SK-N-SH treated with all-trans-retinoic acid at 6 μM for 48 hours (cell line): ENCODE data around the gene ALG12.

Source experiments
- ATAC-seq: fragments of 200-7000 bp; cut with Tn5 transposase; 3 replicates; pipeline ENCODE4 v1.9.1; 2020; ENCODE audit warnings: mild to moderate bottlenecking, moderate library complexity
- BACH2 ChIP-seq: fragments of 250-450 bp; sonication (Bioruptor Pico); IDR thresholded peaks from 2 replicates; pipeline ENCODE4 v1.9.0; 2021; ENCODE audit warnings: mild to moderate bottlenecking, borderline replicate concordance
- CREB5 ChIP-seq: fragments of 250-450 bp; sonication (Bioruptor Pico); IDR thresholded peaks from 2 replicates; pipeline ENCODE4 v1.5.1; 2020; ENCODE audit warnings: low read depth, mild to moderate bottlenecking, moderate library complexity
- CSDC2 ChIP-seq: fragments of 250-450 bp; sonication (Bioruptor Pico); IDR thresholded peaks from 2 replicates; pipeline ENCODE4 v1.5.0; 2020; ENCODE audit warnings: mild to moderate bottlenecking, moderate library complexity
- ESRRG ChIP-seq: fragments of 250-450 bp; sonication (Bioruptor Pico); IDR thresholded peaks from 2 replicates; pipeline ENCODE4 v1.6.1; 2021; ENCODE audit warnings: mild to moderate bottlenecking
- GLIS3 ChIP-seq: fragments of 250-450 bp; sonication (Bioruptor Pico); IDR thresholded peaks from 2 replicates; pipeline ENCODE4 v1.5.0; 2020; ENCODE audit warnings: mild to moderate bottlenecking, moderate library complexity
- ISL1 ChIP-seq: fragments of 250-450 bp; sonication (Bioruptor Pico); IDR thresholded peaks from 2 replicates; pipeline ENCODE4 v2.1.2; 2022; ENCODE audit warnings: mild to moderate bottlenecking, moderate library complexity
- OSR1 ChIP-seq: fragments of 250-450 bp; sonication (Bioruptor Pico); IDR thresholded peaks from 2 replicates; pipeline ENCODE4 v1.8.0; 2022; ENCODE audit warnings: moderate library complexity, mild to moderate bottlenecking, inconsistent platforms
- POU6F1 ChIP-seq: fragments of 250-450 bp; sonication (Bioruptor Pico); IDR thresholded peaks from 2 replicates; pipeline ENCODE4 v1.8.0; 2021; ENCODE audit warnings: low read depth, mild to moderate bottlenecking, moderate library complexity, borderline replicate concordance
- RARB ChIP-seq: fragments of 250-450 bp; sonication (Bioruptor Pico); IDR thresholded peaks from 2 replicates; pipeline ENCODE4 v1.8.0; 2021; ENCODE audit warnings: mild to moderate bottlenecking, moderate library complexity
- TCF4 ChIP-seq: fragments of 250-450 bp; sonication (Bioruptor Pico); IDR thresholded peaks from 2 replicates; pipeline ENCODE4 v1.8.0; 2021; ENCODE audit warnings: mild to moderate bottlenecking, moderate library complexity, borderline replicate concordance
- TOX ChIP-seq: fragments of 250-450 bp; sonication (Bioruptor Pico); IDR thresholded peaks from 2 replicates; pipeline ENCODE4 v1.8.0; 2021; ENCODE audit warnings: mild to moderate bottlenecking, moderate library complexity, borderline replicate concordance
- ZC3H10 ChIP-seq: fragments of 250-450 bp; sonication (Bioruptor Pico); IDR thresholded peaks from 2 replicates; pipeline ENCODE4 v1.5.1; 2021; ENCODE audit warnings: mild to moderate bottlenecking, moderate library complexity
- ZFP3 ChIP-seq: fragments of 250-450 bp; sonication (Bioruptor Pico); IDR thresholded peaks from 2 replicates; pipeline ENCODE4 v1.5.0; 2020; ENCODE audit warnings: mild to moderate bottlenecking, moderate library complexity
- ZFP30 ChIP-seq: fragments of 450-650 bp; formaldehyde crosslinking; IDR thresholded peaks from 2 replicates; pipeline ENCODE4 v1.5.0; 2022; ENCODE audit warnings: mild to moderate bottlenecking, moderate library complexity
- ZNF565 ChIP-seq: fragments of 450-650 bp; formaldehyde crosslinking; conservative IDR thresholded peaks from 2 replicates; pipeline ENCODE4 v1.5.0; 2020; ENCODE audit warnings: low read depth, mild to moderate bottlenecking, moderate library complexity
- ZNF8 ChIP-seq: fragments of 450-650 bp; formaldehyde crosslinking; IDR thresholded peaks from 2 replicates; pipeline ENCODE4 v1.5.0; 2020; ENCODE audit warnings: mild to moderate bottlenecking, moderate library complexity
- TF ChIP-seq, protein P1 (sequence below): fragments of 250-450 bp; sonication (Bioruptor Pico); IDR thresholded peaks from 2 replicates; pipeline ENCODE4 v1.5.1; 2021; ENCODE audit warnings: mild to moderate bottlenecking, moderate library complexity

The ALG12 gene

GRCh38 chr22:49963647-49964026 lies 45.4 kb upstream of the ALG12 start:
- no peak for ATAC-seq

DNA sequence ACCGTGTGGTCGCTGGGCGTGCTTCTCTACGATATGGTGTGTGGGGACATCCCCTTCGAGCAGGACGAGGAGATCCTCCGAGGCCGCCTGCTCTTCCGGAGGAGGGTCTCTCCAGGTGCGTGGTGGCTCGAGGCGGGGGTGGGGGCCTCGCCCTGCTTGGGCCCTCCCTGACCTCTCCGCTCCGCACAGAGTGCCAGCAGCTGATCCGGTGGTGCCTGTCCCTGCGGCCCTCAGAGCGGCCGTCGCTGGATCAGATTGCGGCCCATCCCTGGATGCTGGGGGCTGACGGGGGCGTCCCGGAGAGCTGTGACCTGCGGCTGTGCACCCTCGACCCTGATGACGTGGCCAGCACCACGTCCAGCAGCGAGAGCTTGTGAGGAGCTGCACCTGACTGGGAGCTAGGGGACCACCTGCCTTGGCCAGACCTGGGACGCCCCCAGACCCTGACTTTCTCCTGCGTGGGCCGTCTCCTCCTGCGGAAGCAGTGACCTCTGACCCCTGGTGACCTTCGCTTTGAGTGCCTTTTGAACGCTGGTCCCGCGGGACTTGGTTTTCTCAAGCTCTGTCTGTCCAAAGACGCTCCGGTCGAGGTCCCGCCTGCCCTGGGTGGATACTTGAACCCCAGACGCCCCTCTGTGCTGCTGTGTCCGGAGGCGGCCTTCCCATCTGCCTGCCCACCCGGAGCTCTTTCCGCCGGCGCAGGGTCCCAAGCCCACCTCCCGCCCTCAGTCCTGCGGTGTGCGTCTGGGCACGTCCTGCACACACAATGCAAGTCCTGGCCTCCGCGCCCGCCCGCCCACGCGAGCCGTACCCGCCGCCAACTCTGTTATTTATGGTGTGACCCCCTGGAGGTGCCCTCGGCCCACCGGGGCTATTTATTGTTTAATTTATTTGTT lies 44.8 kb upstream of the ALG12 start:
- TF ChIP-seq CREB5 (CRISPR knock-in tag) (no peak), ZFP3 (no peak), ZNF8 (no peak), ZC3H10 (no peak), POU6F1 (CRISPR knock-in tag) (no peak), CSDC2 (CRISPR knock-in tag) (no peak), BACH2 (CRISPR knock-in tag) (no peak), ISL1 (no peak), OSR1 (no peak)
- no peak for ATAC-seq

More at GRCh38 chr22:49963647-49964026, 45.4 kb upstream of the ALG12 start:
- TF ChIP-seq ZNF565 (CRISPR knock-in tag) (no peak), POU6F1 (CRISPR knock-in tag) (no peak), ISL1 (no peak), ZC3H10 (no peak), CREB5 (CRISPR knock-in tag) (no peak), ZFP30 (CRISPR knock-in tag) (no peak), ZNF8 (no peak), GLIS3 (CRISPR knock-in tag) (no peak), OSR1 (no peak)

DNA sequence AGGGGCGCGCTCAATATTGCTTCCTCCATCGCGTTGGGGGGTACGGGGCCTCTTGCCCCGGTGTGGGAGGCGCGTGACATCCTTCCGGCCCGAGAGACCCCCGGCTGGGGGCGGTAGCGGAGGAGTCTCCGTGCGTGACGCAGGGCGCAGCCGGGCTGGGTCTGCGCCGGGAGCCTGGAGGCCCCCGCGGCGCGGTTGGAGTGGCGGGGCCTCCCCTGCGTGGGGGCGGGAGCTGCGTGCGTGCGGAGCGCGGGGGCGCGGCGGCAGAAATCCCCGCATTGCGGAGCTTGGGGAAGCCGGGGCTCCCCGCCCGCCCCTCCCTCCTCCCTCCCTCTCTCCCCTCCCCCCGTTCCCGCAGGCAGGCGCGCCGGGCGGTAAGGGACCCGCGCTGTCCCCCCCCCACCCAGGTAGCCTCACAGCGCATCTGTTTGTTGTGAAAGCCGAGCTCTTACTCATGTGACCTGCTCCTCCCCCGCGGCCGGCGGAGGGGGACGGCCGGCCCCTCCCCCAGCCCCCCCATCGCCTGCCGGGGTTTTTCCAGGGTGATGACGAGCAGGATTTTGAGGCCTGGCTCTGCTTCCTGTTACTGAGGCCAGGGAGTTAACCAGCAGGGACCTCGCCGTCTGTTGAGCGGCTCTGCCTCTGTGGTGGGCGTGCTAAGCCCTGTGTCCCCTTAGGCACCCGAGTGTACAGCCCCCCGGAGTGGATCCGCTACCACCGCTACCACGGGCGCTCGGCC lies 43.9 kb upstream of the ALG12 start:
- ATAC-seq = peak; percentile 13
- TF ChIP-seq ESRRG (CRISPR knock-in tag) (no peak), TCF4 (CRISPR knock-in tag) (no peak), ZNF565 (CRISPR knock-in tag) (no peak), POU6F1 (CRISPR knock-in tag) (no peak), ZNF8 (no peak), GLIS3 (CRISPR knock-in tag) (no peak), ZFP3 (no peak)
- TF ChIP-seq, protein P1, sequence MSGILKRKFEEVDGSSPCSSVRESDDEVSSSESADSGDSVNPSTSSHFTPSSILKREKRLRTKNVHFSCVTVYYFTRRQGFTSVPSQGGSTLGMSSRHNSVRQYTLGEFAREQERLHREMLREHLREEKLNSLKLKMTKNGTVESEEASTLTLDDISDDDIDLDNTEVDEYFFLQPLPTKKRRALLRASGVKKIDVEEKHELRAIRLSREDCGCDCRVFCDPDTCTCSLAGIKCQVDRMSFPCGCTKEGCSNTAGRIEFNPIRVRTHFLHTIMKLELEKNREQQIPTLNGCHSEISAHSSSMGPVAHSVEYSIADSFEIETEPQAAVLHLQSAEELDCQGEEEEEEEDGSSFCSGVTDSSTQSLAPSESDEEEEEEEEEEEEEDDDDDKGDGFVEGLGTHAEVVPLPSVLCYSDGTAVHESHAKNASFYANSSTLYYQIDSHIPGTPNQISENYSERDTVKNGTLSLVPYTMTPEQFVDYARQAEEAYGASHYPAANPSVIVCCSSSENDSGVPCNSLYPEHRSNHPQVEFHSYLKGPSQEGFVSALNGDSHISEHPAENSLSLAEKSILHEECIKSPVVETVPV (CRISPR knock-in tag) = no peak

DNA sequence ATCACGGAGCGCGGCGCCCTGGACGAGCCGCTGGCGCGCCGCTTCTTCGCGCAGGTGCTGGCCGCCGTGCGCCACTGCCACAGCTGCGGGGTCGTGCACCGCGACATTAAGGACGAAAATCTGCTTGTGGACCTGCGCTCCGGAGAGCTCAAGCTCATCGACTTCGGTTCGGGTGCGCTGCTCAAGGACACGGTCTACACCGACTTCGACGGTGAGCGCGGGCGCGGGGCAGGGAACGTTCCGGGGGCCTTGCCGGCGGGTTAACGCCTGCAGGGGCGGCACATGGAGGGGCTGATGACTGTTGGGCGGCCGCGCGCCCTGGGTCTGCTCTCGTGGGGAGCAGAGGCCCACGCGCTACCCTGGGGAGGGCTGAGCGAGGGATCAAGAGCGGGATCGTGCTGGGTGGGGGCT lies 43.4 kb upstream of the ALG12 start:
- no peak for ATAC-seq
- TF ChIP-seq OSR1 = no peak
- no peak for TF ChIP-seq ZFP30 (CRISPR knock-in tag)
- TF ChIP-seq ZNF565 (CRISPR knock-in tag) = no peak
- TF ChIP-seq CSDC2 (CRISPR knock-in tag) = no peak
- no peak for TF ChIP-seq TOX (CRISPR knock-in tag)
- no peak for TF ChIP-seq RARB
- no peak for TF ChIP-seq BACH2 (CRISPR knock-in tag)
- TF ChIP-seq, protein P1 (CRISPR knock-in tag) = no peak
- no peak for TF ChIP-seq POU6F1 (CRISPR knock-in tag)
